Fibroblast of the aortic adventitia (primary cell): Measurements from ENCODE around the gene GAGE12J. TPM values are rescaled to one million over a fixed set of nuclear protein-coding genes. Genes with fewer than 3 reads are reported as not detected.
"Not testable (repeated sequence)": the region's sequence is repeated elsewhere in the genome, so short reads cannot be mapped to it uniquely, and the experiment has no call there.

Experiments
- DNase-seq: peaks from one replicate; pipeline ENCODE4 v3.0.0-alpha.2; 2010; ENCODE audit warnings: low read depth
- H3K4me3 ChIP-seq: 2 replicates; pipeline ENCODE4 v1.5.1; 2011; ENCODE audit warnings: low read depth, mild to moderate bottlenecking, control low read depth, low read length, moderate library complexity
- total RNA-seq: library from RNA; depleted of rRNA; stranded (reverse); fragments of >200 nt; gene quantifications from 2 replicates; pipeline ENCODE4 v1.2.3, GENCODE V29; 2012; ENCODE audit warnings: low replicate concordance
- TF ChIP-seq, protein P1 (sequence below): IDR thresholded peaks from 2 replicates; pipeline ENCODE4 v1.5.1; 2011; ENCODE audit warnings: mild to moderate bottlenecking, low read length, control low read depth, inconsistent platforms; ENCODE audit not compliant: insufficient read depth

Gene GAGE12J
- total RNA-seq, 1 donor, result not detected

DNA sequence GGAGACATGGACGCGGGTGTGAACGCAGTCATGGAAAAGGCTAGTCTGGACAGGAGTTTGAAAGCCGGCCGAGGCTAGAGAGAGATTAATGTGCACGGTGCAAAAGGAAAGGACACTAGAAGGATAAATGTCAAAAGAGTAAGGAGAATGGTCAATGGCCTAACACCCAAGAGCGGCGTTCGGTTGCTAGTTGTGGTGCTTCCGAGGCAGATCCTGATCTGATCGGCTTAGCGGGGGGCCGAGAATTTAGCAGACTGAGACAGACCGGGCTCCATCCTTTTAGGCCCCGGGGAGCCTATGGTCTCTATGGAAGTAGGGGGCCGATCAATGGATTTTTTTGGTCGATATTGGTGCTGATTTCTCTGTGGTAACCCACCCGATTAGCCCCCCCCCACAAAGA, 11.5 kb upstream of the GAGE12J start:
- DNase-seq, result no peak
- TF ChIP-seq, protein P1, sequence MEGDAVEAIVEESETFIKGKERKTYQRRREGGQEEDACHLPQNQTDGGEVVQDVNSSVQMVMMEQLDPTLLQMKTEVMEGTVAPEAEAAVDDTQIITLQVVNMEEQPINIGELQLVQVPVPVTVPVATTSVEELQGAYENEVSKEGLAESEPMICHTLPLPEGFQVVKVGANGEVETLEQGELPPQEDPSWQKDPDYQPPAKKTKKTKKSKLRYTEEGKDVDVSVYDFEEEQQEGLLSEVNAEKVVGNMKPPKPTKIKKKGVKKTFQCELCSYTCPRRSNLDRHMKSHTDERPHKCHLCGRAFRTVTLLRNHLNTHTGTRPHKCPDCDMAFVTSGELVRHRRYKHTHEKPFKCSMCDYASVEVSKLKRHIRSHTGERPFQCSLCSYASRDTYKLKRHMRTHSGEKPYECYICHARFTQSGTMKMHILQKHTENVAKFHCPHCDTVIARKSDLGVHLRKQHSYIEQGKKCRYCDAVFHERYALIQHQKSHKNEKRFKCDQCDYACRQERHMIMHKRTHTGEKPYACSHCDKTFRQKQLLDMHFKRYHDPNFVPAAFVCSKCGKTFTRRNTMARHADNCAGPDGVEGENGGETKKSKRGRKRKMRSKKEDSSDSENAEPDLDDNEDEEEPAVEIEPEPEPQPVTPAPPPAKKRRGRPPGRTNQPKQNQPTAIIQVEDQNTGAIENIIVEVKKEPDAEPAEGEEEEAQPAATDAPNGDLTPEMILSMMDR, result no peak
- H3K4me3 ChIP-seq, result no peak overlapping the region

DNA sequence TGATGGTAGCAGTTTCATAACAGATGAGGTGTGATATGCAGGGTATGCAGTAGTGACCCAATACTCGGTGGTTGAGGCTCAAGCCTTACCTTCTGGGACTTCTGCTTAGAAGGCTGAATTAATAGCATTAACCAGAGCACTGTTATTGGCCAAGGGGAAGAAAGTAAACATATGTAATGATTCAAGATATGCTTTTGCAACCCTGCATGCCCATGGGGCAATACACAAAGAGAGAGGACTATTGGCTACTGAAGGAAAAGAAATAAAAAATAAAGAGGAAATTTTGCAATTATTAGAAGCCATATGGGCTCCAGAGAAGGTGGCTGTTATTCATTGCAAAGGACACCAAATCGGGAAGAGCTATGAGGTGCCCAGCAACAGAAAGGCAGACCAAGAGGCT, 9.7 kb upstream of the GAGE12J start:
- DNase-seq, result no peak
- TF ChIP-seq, protein P1, result no peak
- H3K4me3 ChIP-seq, result no peak overlapping the region

DNA sequence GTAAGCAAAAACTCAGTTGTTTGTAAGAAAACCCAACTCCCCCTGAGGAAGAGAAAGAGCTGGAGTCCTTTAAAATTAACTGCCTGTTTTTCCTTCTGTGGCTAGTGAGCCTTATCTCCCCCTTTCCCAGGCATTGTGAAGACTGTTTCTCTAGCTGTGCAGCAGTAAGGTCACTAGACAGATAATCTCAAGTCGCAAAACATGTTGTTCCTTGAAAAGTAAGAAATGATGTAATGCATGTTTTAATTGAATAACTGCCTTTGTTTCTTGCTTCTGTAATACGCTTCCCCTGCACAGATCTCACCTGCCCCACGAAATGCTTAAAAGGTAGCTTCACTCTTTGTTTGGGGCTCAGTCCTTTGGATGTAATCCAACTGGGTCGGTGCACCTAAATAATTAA, 5.8 kb upstream of the GAGE12J start:
- no peak overlapping the region for H3K4me3 ChIP-seq
- DNase-seq, result no peak
- TF ChIP-seq, protein P1, result no peak

DNA sequence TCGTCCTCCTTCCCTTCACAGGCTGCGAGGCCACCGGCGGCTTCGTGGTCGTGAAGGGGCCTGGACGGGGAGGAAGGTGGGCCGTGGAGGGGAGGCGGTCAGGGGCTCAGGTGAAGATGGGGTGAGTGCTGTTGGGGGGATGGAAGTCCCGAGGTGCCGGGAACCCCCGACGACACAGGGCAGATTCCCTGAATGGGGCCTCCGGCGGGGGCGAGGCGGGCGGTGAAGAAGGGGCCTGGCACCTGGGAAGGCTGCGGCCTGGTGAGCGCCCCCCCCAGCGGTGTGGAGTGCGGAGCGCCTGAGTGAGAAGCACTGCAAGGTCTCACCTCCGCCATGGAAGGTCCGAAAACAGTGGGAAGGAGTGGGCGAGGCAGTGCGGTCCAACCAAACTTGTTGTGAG, 429 bp downstream of the GAGE12J start:
- not testable (repeated sequence) for DNase-seq, H3K4me3 ChIP-seq

DNA sequence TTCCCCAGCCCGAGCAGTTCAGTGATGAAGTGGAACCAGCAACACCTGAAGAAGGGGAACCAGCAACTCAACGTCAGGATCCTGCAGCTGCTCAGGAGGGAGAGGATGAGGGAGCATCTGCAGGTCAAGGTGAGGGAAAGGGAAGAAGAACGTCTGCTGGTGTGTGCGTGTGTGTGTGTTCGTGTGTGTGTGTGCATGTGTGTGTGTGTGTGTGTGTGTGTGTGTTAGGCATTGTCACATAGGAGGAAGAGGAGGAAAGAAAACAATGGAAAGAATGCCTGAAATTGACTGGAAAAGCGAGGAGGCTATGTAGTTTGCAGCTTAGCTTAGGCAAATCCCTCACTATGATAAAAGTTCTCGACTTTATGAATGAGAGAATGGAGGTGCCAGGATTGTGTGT, 1.9 kb downstream of the GAGE12J start:
- not testable (repeated sequence) for DNase-seq

DNA sequence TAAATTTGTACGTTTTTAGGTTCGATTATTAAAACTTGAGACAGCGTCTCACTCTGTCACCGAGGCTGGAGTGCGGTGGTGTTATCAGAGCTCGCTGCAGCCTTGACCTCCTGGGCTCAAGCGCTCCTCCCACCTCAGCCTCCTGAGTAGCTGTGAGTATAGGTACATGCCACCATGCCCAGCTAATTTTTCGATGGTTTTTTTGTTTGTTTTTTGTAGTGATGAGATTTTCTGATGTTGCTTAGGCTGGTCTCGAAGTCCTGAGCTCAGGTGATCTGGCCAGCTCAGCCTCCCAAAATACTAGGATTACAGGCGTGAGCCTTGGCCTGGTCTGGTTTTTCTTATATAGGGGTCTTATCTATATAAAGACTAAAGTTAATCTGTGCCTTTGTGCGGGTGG, 8.6 kb downstream of the GAGE12J start:
- not testable (repeated sequence) for DNase-seq, H3K4me3 ChIP-seq

More for the DNA sequence above, 1.9 kb downstream of the GAGE12J start:
- not testable (repeated sequence) for H3K4me3 ChIP-seq

DNA sequence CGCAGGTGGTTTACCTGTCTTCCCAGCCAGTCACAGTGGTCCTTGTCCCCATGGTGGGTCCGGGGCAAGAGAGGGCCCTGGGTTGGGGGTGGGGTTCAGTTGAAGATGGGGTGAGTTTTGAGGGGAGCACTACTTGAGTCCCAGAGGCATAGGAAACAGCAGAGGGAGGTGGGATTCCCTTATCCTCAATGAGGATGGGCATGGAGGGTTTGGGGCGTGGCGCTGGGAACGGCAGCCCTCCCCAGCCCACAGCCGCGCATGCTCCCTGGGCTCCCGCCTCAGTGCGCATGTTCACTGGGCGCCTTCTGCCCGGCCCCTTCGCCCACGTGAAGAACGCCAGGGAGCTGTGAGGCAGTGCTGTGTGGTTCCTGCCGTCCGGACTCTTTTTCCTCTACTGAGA, 9.4 kb downstream of the GAGE12J start, which contains the start of gene GAGE13:
Gene GAGE13, plus strand, starts transcription at position 301 of the 400 bp plus-strand sequence. CDS start 1,156 bp downstream, outside the sequence.
- not testable (repeated sequence) for DNase-seq, H3K4me3 ChIP-seq

DNA sequence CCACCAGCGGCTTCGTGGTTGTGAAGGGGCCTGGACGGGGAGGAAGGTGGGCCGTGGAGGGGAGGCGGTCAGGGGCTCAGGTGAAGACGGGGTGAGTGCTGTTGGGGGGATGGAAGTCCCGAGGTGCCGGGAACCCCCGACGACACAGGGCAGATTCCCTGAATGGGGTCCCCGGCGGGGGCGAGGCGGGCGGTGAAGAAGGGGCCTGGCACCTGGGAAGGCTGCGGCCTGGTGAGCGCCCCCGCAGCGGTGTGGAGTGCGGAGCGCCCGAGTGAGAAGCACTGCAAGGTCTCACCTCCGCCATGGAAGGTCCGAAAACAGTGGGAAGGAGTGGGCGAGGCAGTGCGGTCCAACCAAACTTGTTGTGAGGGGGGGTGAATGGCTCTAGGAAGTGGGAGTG, 10.0 kb downstream of the GAGE12J start:
- not testable (repeated sequence) for H3K4me3 ChIP-seq, DNase-seq

DNA sequence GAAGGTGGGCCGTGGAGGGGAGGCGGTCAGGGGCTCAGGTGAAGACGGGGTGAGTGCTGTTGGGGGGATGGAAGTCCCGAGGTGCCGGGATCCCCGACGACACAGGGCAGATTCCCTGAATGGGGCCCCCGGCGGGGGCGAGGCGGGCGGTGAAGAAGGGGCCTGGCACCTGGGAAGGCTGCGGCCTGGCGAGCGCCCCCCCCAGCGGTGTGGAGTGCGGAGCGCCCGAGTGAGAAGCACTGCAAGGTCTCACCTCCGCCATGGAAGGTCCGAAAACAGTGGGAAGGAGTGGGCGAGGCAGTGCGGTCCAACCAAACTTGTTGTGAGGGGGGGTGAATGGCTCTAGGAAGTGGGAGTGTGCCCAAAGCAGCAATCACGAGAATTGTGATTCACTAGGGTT, 19.6 kb downstream of the GAGE12J start:
- not testable (repeated sequence) for DNase-seq, H3K4me3 ChIP-seq

DNA sequence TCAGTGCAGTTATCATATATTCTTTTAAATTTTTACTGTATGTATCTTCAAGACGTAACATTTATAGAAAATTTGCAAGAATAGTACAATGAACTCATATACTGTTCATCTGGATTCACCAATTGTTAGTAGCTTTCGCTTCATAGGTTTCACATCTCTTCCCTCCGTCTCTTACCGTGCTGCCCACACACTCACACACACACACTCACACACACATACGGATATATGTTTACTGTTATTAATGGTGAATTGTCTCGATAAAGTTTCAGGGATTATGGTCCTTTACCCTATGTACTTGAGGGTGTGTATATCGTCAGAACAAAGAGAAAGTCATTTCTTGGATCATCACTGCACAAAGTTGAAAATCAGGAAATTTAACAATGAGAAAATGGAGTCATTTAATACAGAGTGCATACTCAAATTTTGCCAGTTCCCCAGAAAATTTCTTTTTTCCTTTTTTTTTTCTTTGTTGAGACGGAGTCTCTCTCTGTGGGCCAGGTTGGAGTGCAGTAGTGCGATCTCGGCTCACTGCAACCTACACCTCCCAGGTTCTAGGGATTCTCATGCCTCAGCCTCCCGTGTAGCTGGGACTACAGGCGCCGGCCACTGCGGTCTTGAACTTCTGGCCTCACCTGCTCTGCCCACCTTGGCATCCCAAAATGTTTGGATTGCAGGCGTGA, 22.8 kb downstream of the GAGE12J start:
- not testable (repeated sequence) for H3K4me3 ChIP-seq, DNase-seq

DNA sequence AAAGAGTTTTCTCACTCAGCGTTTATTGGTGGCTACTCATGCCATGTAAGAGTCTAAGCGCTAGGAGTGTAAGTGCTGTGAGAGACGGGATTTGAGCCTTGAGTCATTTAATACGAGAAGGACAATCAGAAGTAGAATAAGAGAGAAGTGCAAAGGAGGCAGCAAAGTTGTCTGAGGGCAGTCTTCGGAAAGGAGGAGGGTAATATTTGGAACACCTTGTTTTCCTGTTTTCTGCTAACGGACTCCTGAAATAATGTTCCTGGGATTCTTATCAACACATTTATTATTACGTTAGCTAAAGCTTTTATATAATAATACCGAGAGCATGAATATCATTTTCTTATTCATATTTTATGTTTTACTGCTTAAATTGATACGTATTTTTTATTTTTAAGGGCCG, 23.6 kb downstream of the GAGE12J start:
- DNase-seq, H3K4me3 ChIP-seq: not testable (repeated sequence)

DNA sequence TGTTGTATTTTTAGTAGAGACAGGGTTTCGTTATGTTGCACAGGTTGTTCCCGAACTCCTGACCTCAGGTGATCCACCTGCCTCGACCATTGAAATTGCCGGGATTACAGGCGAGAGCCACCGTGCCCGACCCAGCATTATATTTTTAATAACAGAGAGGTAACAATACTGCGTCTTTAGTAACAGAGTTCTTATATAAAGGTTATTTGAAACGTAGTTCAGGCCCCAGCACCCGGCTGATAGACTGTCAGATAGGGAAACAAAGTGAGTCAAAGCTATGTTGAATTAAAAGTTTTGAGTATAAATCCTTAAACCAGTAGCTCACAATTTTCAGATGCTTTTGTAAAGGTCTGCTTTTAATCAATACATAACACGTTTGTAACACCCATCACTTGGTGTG, 24.3 kb downstream of the GAGE12J start:
- not testable (repeated sequence) for H3K4me3 ChIP-seq, DNase-seq
